ENCODE data around the gene GPR173.

GPR173 gene

GRCh38 chrX:53071604-53072417 lies 23.2 kb downstream of the GPR173 start:
- peak; percentile 89 to 92 for ATAC-seq

- ATAC-seq, result no peak
Measured at GRCh38 chrX:53072418-53073114, 24.0 kb downstream of the GPR173 start.

DNA sequence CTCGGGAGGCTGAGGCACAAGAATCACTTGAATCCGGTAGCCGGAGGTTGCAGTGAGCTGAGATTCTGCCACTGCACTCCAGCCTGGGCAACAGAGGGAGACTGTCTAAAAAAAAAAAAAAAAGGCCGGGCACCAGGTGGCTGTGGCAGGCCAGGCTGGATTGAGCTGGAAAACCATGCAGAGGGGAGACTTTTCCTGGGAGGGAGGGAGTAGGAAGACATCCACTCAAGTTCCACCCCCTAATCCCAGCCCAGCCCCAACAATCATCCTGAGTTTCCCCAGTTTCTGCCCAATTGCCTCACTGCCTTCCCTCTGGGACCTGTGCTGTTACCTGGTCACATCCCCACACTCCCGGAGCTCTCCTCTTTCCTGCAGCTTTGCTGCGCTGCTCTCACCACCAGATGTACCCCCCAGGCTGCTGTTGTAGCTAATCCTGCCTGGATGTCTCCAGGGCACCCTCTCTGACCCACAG lies 24.6 kb downstream of the GPR173 start:
- no peak for ATAC-seq

- ATAC-seq, result no peak
Measured at GRCh38 chrX:53075011-53075410, 26.4 kb downstream of the GPR173 start.

DNA sequence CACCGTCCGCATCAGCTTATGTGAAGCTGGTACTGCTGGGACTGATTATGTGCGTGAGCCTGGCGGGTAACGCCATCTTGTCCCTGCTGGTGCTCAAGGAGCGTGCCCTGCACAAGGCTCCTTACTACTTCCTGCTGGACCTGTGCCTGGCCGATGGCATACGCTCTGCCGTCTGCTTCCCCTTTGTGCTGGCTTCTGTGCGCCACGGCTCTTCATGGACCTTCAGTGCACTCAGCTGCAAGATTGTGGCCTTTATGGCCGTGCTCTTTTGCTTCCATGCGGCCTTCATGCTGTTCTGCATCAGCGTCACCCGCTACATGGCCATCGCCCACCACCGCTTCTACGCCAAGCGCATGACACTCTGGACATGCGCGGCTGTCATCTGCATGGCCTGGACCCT lies 28.1 kb downstream of the GPR173 start:
- no peak for ATAC-seq

GRCh38 chrX:53077207-53078197 lies 28.9 kb downstream of the GPR173 start:
- ATAC-seq, result no peak

DNA sequence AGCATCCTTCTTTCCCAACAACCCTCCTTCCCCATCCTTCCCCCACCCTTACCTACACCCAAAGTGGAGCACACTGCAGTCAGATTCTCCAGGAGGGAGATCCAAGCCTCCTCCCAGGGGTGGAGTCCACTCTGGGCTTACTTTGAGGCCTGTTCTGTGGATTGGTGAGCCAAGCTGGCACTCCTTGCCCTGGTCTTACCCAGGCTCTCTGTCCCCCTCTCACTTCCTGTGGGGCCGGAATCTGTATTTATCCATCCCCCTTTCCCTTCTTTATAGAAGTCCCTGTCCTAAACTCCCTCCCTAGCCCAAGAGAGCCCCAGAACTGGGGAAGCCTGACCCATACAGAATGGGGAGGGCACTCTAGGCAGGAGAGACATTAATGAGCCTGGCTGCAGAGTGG lies 30.4 kb downstream of the GPR173 start:
- ATAC-seq, result no peak

DNA sequence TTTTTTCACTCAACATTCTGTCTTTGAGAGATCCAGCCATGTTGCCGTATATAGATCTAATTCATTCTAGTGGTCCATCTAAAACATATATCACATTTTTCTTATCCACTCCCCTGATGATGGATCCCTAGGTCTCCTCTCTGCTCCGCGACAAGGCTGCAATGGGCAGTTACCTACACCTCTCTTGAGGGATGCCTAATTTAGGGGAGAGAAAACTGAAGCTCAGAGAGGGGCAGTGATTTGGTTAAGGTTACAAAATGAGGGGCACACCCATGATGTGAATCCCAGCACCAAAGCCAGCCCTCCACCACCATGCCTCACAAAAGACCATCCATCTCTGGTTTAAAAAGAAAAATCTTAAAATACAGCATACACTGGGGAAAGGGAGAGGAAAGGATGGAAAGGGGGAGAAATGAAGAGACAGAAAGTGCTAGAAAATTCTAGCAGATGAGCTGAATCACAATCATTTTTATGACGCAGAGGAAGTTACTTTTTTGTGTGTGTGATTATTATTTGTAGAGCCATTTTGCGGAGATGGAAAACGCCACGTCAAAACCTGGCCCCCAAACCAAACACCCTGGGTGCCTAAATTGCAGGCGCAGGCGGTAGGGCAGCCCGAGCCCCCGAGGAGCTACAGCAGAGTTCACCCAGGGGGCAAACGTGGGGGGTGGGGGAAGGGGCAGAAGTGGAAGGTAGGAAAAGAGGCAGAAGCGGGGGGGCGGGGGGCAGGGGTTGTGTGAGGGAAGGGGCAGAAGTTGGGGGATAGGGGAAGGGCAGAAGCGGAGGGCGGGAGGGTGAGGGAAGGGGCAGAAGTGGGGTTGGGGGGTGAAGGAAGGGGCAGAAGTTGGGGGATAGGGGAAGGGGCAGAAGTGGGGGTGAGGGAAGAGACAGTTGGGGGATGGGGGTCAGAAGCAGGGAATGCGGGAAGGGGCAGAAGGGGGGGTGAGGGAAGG lies 32.3 kb downstream of the GPR173 start:
- ATAC-seq, result no peak

DNA sequence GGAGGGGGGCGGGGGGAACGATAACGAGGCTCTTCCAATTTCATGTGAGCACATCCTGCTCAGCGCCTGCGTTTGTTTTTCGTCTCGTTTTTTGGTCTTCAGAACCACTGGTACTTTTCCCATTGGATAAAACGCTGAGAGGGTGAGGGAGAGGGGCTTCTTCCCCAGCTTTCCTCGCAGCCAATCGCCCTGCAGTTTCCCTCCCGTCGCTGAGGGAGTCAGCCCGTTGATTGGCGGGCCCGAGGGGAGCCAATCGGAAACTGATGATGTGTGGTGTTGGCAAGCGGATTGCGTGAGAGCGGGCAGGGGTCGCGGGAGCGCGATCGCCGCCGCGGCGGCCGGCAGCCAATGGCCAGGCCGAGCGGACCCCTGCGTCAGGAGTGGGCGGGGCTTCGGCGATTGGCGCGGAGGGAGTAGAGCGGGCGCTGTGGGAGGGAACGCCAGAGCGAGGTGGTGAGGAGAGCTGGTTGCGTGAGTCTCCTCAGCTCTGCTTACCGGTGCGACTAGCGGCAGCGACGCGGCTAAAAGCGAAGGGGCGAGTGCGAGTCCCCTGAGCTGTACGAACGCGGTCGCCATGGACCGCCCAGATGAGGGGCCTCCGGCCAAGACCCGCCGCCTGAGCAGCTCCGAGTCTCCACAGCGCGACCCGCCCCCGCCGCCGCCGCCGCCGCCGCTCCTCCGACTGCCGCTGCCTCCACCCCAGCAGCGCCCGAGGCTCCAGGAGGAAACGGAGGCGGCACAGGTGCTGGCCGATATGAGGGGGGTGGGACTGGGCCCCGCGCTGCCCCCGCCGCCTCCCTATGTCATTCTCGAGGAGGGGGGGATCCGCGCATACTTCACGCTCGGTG lies 33.6 kb downstream of the GPR173 start, which contains the start of gene TSPYL2:
TSPYL2 (plus strand) TSS at position 443 of the 848 bp plus-strand sequence; CDS start at position 575, 132 bp downstream.
- peak; percentile 89 to 91 for ATAC-seq

GRCh38 chrX:53082773-53083616 lies 34.4 kb downstream of the GPR173 start:
- no peak for ATAC-seq

GRCh38 chrX:53084043-53084570 lies 35.5 kb downstream of the GPR173 start:
- no peak for ATAC-seq

DNA sequence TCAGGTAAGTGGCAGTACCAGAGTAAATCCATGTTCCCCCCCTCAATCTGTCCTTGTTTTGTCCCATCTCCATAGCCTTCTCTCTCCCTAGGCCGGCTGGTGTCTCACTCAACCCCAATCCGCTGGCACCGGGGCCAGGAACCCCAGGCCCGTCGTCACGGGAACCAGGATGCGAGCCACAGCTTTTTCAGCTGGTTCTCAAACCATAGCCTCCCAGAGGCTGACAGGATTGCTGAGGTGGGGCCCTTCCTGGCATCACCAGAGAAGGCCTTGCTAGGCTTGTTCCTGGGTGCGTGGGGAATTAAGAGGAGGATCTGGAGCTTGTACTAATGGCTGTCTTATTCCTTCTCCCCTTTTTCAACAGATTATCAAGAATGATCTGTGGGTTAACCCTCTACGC lies 36.3 kb downstream of the GPR173 start:
- no peak for ATAC-seq

- no peak for ATAC-seq
Measured at GRCh38 chrX:53085661-53086229, 37.2 kb downstream of the GPR173 start.

DNA sequence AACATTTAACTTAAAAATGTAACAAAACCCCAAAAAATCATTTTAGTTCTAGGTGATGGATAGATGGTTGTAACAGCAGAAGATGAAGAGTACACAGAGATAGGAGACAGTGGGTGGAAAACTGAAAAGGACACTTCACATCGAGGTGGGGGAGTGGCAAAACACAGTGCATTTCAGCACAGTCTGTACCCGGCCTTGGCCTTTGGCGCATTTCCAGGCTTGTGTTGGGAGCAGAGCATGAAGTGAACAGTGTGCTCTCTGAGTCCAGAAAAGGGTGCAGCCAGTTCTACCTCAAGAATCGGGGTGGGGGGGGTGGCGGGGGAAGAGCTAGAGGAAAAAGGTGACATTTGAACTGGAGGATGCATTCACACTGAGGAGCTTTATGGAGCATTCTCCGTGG lies 37.9 kb downstream of the GPR173 start:
- no peak for ATAC-seq

DNA sequence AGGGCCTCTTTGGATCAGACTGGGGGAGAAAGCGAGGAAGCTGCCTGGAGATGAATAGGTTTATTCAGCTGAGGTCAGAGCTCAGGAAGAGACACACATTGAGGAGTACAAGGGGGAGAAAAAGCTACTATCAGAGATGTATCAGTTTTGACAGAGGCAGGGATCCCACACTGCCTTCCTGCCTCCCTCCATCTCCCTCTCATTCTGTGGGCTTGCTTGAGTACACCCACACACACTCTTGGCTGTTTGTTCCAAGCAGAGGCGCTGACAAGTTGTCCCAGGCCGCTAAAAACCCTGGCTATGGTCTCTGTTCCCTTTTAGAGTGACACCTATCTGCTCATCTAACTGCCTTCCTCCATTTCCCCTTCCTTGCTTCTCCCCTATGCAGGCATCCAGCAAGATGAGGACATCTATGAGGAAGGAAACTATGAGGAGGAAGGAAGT lies 38.8 kb downstream of the GPR173 start:
- no peak for ATAC-seq

DNA sequence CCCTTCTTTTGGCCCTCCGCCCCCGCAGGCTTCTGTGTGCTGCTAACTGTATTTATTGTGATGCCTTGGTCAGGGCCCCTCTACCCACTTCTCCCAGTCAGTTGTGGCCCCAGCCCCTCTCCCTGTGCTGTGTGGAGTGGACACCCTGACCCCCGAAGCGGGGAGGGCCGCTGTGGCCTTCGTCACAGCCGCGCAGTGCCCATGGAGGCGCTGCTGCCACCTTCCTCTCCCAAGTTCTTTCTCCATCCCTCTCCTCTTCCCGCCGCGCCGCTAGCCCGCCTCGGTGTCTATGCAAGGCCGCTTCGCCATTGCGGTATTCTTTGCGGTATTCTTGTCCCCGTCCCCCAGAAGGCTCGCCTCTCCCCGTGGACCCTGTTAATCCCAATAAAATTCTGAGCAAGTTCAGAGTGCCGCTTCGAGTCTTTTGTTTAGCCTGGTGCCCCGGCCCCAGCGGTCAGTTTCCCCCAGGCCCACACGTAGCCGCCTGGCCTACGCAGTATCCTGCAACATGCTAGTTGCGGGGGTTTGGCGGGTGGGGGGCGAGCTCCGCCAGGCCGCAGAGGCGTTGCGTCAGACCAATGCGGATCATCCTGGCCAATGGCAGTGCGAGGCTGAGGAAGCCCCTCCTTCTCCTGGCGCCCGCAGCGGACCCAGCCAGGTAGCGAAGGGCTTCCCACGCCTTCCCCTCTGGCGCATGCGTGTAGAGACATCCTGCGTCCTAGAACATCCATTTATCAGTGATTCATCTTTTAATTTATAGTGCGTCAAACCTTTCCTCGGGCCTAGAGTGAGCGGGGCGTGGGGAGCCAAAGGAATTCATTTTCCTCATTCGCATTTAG lies 39.8 kb downstream of the GPR173 start:
- ATAC-seq, result peak; percentile 61 to 71

DNA sequence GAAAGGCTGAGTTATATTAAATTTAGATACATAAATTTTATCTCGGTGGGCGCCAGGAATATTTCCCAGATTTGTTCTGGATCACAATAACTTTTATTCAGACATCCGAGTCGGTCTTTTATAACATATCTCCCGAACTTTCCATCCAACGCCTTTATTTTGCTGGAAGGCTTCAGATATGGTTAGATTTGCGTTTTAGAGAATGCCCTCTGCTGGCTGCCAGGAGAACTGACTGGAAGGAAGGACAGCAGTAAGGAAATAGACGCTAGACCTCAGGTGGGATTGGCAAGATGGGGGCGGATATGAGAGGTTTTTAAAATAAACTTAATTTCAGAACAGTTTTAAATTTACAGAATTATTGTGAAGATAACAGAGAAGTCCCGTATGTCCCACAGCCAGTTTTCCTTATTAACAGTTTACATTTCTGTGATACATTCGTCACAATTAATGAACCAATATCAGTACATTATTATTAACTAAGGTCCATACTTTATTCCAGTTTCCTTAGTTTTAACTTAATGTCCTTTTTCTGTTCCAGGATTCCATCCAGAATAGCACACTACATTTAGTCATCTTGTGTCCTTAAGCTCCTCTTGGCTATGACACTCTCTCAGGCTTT lies 40.7 kb downstream of the GPR173 start:
- ATAC-seq, result no peak

All from activated CD4-positive, CD25-positive, alpha-beta regulatory T cell treated with anti-CD3 and anti-CD28 coated beads, Interleukin-2, amount 50 U/mL, for 24 hours (primary cell).